ENCODE results near the gene SCN2B.

SCN2B gene

GRCh38 chr11:118170231-118170630, 6.2 kb downstream of the SCN2B start:
- no peak for TF ChIP-seq CTCF (IDR thresholded peaks at IDR 0.05; ENCODE audit: borderline replicate concordance, control extremely low read depth, extremely low read depth, insufficient read depth, missing control alignments)
- in situ Hi-C loops (cut with MboI; ENCODE audit: low sequenced_read_pairs, unreplicated experiment) = no loop called here
- no peak for DNase-seq (ENCODE audit: low spot score)

GRCh38 chr11:118169300-118170140, 6.9 kb downstream of the SCN2B start:
- no peak for DNase-seq (ENCODE audit: low spot score)
- in situ Hi-C loops (cut with MboI; ENCODE audit: low sequenced_read_pairs, unreplicated experiment) = no loop called here
- TF ChIP-seq CTCF (IDR thresholded peaks at IDR 0.05; ENCODE audit: borderline replicate concordance, control extremely low read depth, extremely low read depth, insufficient read depth, missing control alignments) = no peak

- in situ Hi-C loops (cut with MboI; ENCODE audit: low sequenced_read_pairs, unreplicated experiment) = no loop called here
- DNase-seq (ENCODE audit: low spot score) = no peak
- TF ChIP-seq CTCF (IDR thresholded peaks at IDR 0.05; ENCODE audit: borderline replicate concordance, control extremely low read depth, extremely low read depth, insufficient read depth, missing control alignments) = no peak
These were observed 7.7 kb downstream of the SCN2B start for GRCh38 chr11:118168751-118169150.

GRCh38 chr11:118168316-118168715, 8.1 kb downstream of the SCN2B start:
- in situ Hi-C loops (cut with MboI; ENCODE audit: low sequenced_read_pairs, unreplicated experiment) = no loop called here
- DNase-seq (ENCODE audit: low spot score) = no peak
- no peak for TF ChIP-seq CTCF (IDR thresholded peaks at IDR 0.05; ENCODE audit: borderline replicate concordance, control extremely low read depth, extremely low read depth, insufficient read depth, missing control alignments)

GRCh38 chr11:118167906-118168305, 8.5 kb downstream of the SCN2B start:
- in situ Hi-C loops (cut with MboI; ENCODE audit: low sequenced_read_pairs, unreplicated experiment) = no loop called here
- DNase-seq (ENCODE audit: low spot score) = no peak
- no peak for TF ChIP-seq CTCF (IDR thresholded peaks at IDR 0.05; ENCODE audit: borderline replicate concordance, control extremely low read depth, extremely low read depth, insufficient read depth, missing control alignments)

- in situ Hi-C loops (cut with MboI; ENCODE audit: low sequenced_read_pairs, unreplicated experiment) = no loop called here
- no peak for DNase-seq (ENCODE audit: low spot score)
- TF ChIP-seq CTCF (IDR thresholded peaks at IDR 0.05; ENCODE audit: borderline replicate concordance, control extremely low read depth, extremely low read depth, insufficient read depth, missing control alignments) = no peak
These were observed 9.2 kb downstream of the SCN2B start for GRCh38 chr11:118167253-118167652.
